Body of pancreas (tissue), 4 donors: Measurements from ENCODE around the gene FOXL3.

ENCODE experiments used
- CTCF ChIP-seq, 7 experiments: fragments of 450-650 bp in 4 of 7; fragments of 200-600 bp in 3 of 7; sonication (generic) in 3 of 7; IDR thresholded peaks; one replicate each; pipeline ENCODE4 v1.5.1; 2016 to 2019; ENCODE audit warnings: antibody characterized with exemption in 7 of 7
- POLR2A ChIP-seq, 3 donors: fragments of 450-650 bp; IDR thresholded peaks; one replicate each; pipeline ENCODE4 v1.6.1; 2016; ENCODE audit warnings: antibody characterized with exemption in 3 of 3, mild to moderate bottlenecking in 2 of 3

- TF ChIP-seq CTCF (IDR thresholded peaks at IDR 0.05) (no peak), POLR2A (IDR thresholded peaks at IDR 0.05) (no peak)
Observed at GRCh38 chr7:240887-241421, 49.0 kb upstream of the FOXL3 start.
